PC-3 (cell line): Measurements from ENCODE around the gene TEKTIP1. TPM values are rescaled to one million over a fixed set of nuclear protein-coding genes. Genes with fewer than 3 reads are reported as not detected.

Experiments
- ATAC-seq: fragments of 200-7000 bp; cut with Tn5 transposase; 2 replicates; pipeline ENCODE4 v1.9.1; 2020; ENCODE audit warnings: mild to moderate bottlenecking, moderate library complexity
- BruUV-seq: library from RNA; stranded (reverse); fragments of 400-500 nt; replicated peaks from 2 replicates; lab custom pipeline; 2021; lab: Mats Ljungman, UMichigan
- CTCF ChIA-PET: fragments of 300-600 bp; sonication (Branson Sonifier 250); formaldehyde crosslinking; loops from one replicate; lab custom pipeline; 2022; ENCODE audit warnings: antibody characterized with exemption; lab: Charles Lee
- POLR2A ChIA-PET: fragments of 300-600 bp; sonication (Branson Sonifier 250); formaldehyde crosslinking; loops from one replicate; lab custom pipeline; 2022; ENCODE audit warnings: antibody characterized with exemption; ENCODE audit not compliant: unreplicated experiment; lab: Charles Lee
- DNase-seq: peaks from one replicate; pipeline ENCODE4 v3.0.0-alpha.2; 2015
- H2AFZ ChIP-seq: fragments of 300-600 bp; sonication (generic); 2 replicates; pipeline ENCODE4 v1.6.0; 2016; ENCODE audit warnings: antibody characterized with exemption, low read length
- H3F3A ChIP-seq: fragments of 300-600 bp; sonication (generic); one replicate; pipeline ENCODE4 v1.6.0; 2017; ENCODE audit warnings: antibody characterized with exemption, low read length, control low read depth, mild to moderate bottlenecking; ENCODE audit not compliant: unreplicated experiment
- H3K27ac ChIP-seq: fragments of 300-600 bp; sonication (generic); 2 replicates; pipeline ENCODE4 v1.5.1; 2016; ENCODE audit warnings: mild to moderate bottlenecking, low read length
- H3K27me3 ChIP-seq: fragments of 300-600 bp; sonication (generic); 2 replicates; pipeline ENCODE4 v1.6.1; 2016; ENCODE audit warnings: low read length, mixed read lengths
- H3K36me3 ChIP-seq: fragments of 300-600 bp; sonication (generic); 2 replicates; pipeline ENCODE4 v1.6.1; 2016; ENCODE audit warnings: low read depth, mixed run types, low read length, mixed read lengths
- H3K4me1 ChIP-seq: fragments of 300-600 bp; sonication (generic); 2 replicates; pipeline ENCODE4 v1.5.1; 2016; ENCODE audit warnings: low read length; ENCODE audit not compliant: insufficient read depth
- H3K4me2 ChIP-seq: fragments of 300-600 bp; sonication (generic); 2 replicates; pipeline ENCODE4 v1.6.0; 2016; ENCODE audit warnings: low read length
- H3K4me3 ChIP-seq: fragments of 300-600 bp; sonication (generic); 2 replicates; pipeline ENCODE4 v1.5.1; 2016; ENCODE audit warnings: mild to moderate bottlenecking, low read length, mixed read lengths
- H3K79me2 ChIP-seq: fragments of 300-600 bp; sonication (generic); 2 replicates; pipeline ENCODE4 v1.6.1; 2017; ENCODE audit warnings: low read length, mixed read lengths
- H3K9ac ChIP-seq: fragments of 300-600 bp; sonication (generic); 2 replicates; pipeline ENCODE4 v1.6.0; 2016; ENCODE audit warnings: mild to moderate bottlenecking, low read length
- H3K9me2 ChIP-seq: fragments of 300-600 bp; sonication (generic); replicated peaks from 2 replicates; pipeline ENCODE4 v1.6.1; 2016; ENCODE audit warnings: mixed run types, low read length, mixed read lengths
- H3K9me3 ChIP-seq: fragments of 300-600 bp; sonication (generic); 2 replicates; pipeline ENCODE4 v1.6.1; 2016; ENCODE audit warnings: low read length, mixed read lengths
- H4K20me1 ChIP-seq: fragments of 300-600 bp; sonication (generic); 2 replicates; pipeline ENCODE4 v1.6.1; 2016; ENCODE audit warnings: low read length, mixed read lengths
- CTCF ChIP-seq: fragments of 300-600 bp; sonication (generic); conservative IDR thresholded peaks from 2 replicates; pipeline ENCODE4 v1.5.1; 2017; ENCODE audit warnings: antibody characterized with exemption, low read depth, mild to moderate bottlenecking, low read length
- EZH2 ChIP-seq: fragments of 300-600 bp; sonication (generic); IDR thresholded peaks from one replicate; pipeline ENCODE4 v1.6.1; 2017; ENCODE audit warnings: antibody characterized with exemption, mild to moderate bottlenecking, low read length; ENCODE audit not compliant: unreplicated experiment
- EZH2phosphoT487 ChIP-seq: fragments of 300-600 bp; sonication (generic); IDR thresholded peaks from 2 replicates; pipeline ENCODE4 v1.6.1; 2018; ENCODE audit warnings: mild to moderate bottlenecking, antibody characterized with exemption, low read length, borderline replicate concordance
- intact Hi-C: fragments of 100-400 bp; cut with micrococcal nuclease; formaldehyde crosslinking; loops from 2 replicates; pipeline ENCODE4 v1.9.0; 2023
- total RNA-seq: library from RNA; depleted of rRNA; stranded (reverse); fragments of >200 nt; gene quantifications from 2 replicates; pipeline ENCODE4 v1.2.3, GENCODE V29; 2014

TEKTIP1 gene
- total RNA-seq, 1 experiment from 2014 or later = not detected

- Histone ChIP-seq H4K20me1 (peaks cover 25% of the 10 kb centered on the region; the same call in 1 of the 2 replicates), H3K79me2 (peaks cover 87% of the 10 kb centered on the region)
- POLR2A ChIA-PET = no interaction called here
Measured at GRCh38 chr19:3518255-3518654, 20.7 kb upstream of the TEKTIP1 start.

DNA sequence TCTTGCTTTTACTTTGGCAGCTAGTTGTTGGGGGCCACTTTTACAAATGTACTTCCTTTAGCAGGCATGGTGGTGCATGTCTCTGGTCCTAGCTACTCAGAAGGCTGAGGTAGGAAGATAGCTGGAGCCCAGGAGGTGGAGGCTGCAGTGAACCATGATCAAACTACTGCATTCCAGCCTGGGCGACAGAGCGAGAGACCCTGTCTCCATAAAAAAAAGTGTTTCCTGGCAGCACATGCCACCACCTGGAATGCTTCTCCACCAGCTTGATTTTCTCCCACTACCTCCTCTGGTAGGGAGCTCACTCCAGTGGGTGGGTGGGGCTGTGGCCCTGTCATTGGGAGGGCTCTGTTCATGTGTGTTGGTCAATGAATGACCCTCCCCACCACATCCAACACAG, 20.3 kb upstream of the TEKTIP1 start:
- H3K27ac ChIP-seq = no peak overlapping the region
- no peak overlapping the region for H3K9ac ChIP-seq
- no peak overlapping the region for H3K4me3 ChIP-seq
- H3F3A ChIP-seq = no peaks in the 10 kb centered on the region
- H2AFZ ChIP-seq = no peak overlapping the region
- H3K9me3 ChIP-seq = no peaks in the 10 kb centered on the region
- H4K20me1 ChIP-seq = peaks cover 21% of the 10 kb centered on the region; the same call in 1 of the 2 replicates
- no peak for ATAC-seq
- intact Hi-C loops = no loop called here
- no peaks in the 10 kb centered on the region for H3K9me2 ChIP-seq
- H3K4me1 ChIP-seq = no peaks in the 10 kb centered on the region; the same call in 1 of the 2 replicates
- ChIA-PET POLR2A (no interaction called here), CTCF (no interaction called here)
- H3K27me3 ChIP-seq = no peaks in the 10 kb centered on the region
- TF ChIP-seq EZH2 = no peak
- TF ChIP-seq CTCF = no peak
- TF ChIP-seq EZH2phosphoT487 = no peak
- no peaks in the 10 kb centered on the region for H3K36me3 ChIP-seq
- no peak overlapping the region for H3K4me2 ChIP-seq
- no peak for DNase-seq
- H3K79me2 ChIP-seq = peaks cover 83% of the 10 kb centered on the region
- BruUV-seq = no TSS peak

More at GRCh38 chr19:3518255-3518654, 20.7 kb upstream of the TEKTIP1 start:
- H3F3A ChIP-seq = no peaks in the 10 kb centered on the region
- H3K27ac ChIP-seq = no peak overlapping the region
- H3K4me1 ChIP-seq = no peaks in the 10 kb centered on the region; the same call in 1 of the 2 replicates
- no peak overlapping the region for H3K4me2 ChIP-seq
- H3K9ac ChIP-seq = no peak overlapping the region
- CTCF ChIA-PET = no interaction called here
- H3K27me3 ChIP-seq = no peaks in the 10 kb centered on the region
- intact Hi-C loops = no loop called here
- no peaks in the 10 kb centered on the region for H3K36me3 ChIP-seq
- H3K9me3 ChIP-seq = no peaks in the 10 kb centered on the region
- no peak for TF ChIP-seq EZH2phosphoT487
- TF ChIP-seq EZH2 = no peak
- TF ChIP-seq CTCF = no peak
- H2AFZ ChIP-seq = no peak overlapping the region
- H3K4me3 ChIP-seq = no peak overlapping the region
- BruUV-seq = no TSS peak
- H3K9me2 ChIP-seq = no peaks in the 10 kb centered on the region
- no peak for ATAC-seq
- no peak for DNase-seq

GRCh38 chr19:3519126-3519525, 19.8 kb upstream of the TEKTIP1 start:
- ATAC-seq (no peak), DNase-seq (no peak)
- no peaks in the 10 kb centered on the region; the same call in 1 of the 2 replicates for H3K4me1 ChIP-seq
- no peaks in the 10 kb centered on the region for H3K36me3 ChIP-seq
- intact Hi-C loops = no loop called here
- H3K9ac ChIP-seq = no peak overlapping the region
- no peaks in the 10 kb centered on the region for H3F3A ChIP-seq
- no peaks in the 10 kb centered on the region for H3K9me2 ChIP-seq
- H3K27me3 ChIP-seq = no peaks in the 10 kb centered on the region
- H3K4me2 ChIP-seq = no peak overlapping the region
- ChIA-PET CTCF (no interaction called here), POLR2A (no interaction called here)
- TF ChIP-seq CTCF (no peak), EZH2phosphoT487 (no peak), EZH2 (no peak)
- no peak overlapping the region for H3K27ac ChIP-seq
- no peaks in the 10 kb centered on the region for H3K9me3 ChIP-seq
- H4K20me1 ChIP-seq = peaks cover 18% of the 10 kb centered on the region; the same call in 1 of the 2 replicates
- H3K4me3 ChIP-seq = no peak overlapping the region
- no peak overlapping the region for H2AFZ ChIP-seq
- peaks cover 79% of the 10 kb centered on the region for H3K79me2 ChIP-seq
- no TSS peak for BruUV-seq
